Astrocyte (in vitro differentiated cells and primary cell): ENCODE data around the gene THBS1. TPM values are rescaled to one million over a fixed set of nuclear protein-coding genes. Genes with fewer than 3 reads are reported as not detected.

Experiments
- DNase-seq: peaks from one replicate; pipeline ENCODE4 v3.0.0-alpha.2; 2010; ENCODE audit warnings: low read depth
- FAIRE-seq: peaks from 2 replicates; lab custom pipeline; 2011; peaks lifted over from hg19 to GRCh38; lab: Jason Lieb, UNC
- H2AFZ ChIP-seq: 2 replicates; pipeline ENCODE4 v1.6.0; 2012; ENCODE audit warnings: low read depth, low read length, inconsistent platforms
- H3K27ac ChIP-seq: 2 replicates; pipeline ENCODE4 v1.5.1; 2011; ENCODE audit warnings: low read depth, low read length, inconsistent platforms
- H3K27me3 ChIP-seq: 2 replicates; pipeline ENCODE4 v1.6.0; 2011; ENCODE audit warnings: low read length, inconsistent platforms; ENCODE audit not compliant: insufficient read depth
- H3K36me3 ChIP-seq: 2 replicates; pipeline ENCODE4 v1.5.1; 2011; ENCODE audit warnings: low read length, inconsistent platforms; ENCODE audit not compliant: insufficient read depth
- H3K4me1 ChIP-seq: 2 replicates; pipeline ENCODE4 v1.5.1; 2011; ENCODE audit warnings: low read length, inconsistent platforms; ENCODE audit not compliant: insufficient read depth
- H3K4me2 ChIP-seq: 2 replicates; pipeline ENCODE4 v1.6.0; 2012; ENCODE audit warnings: low read length, inconsistent platforms
- H3K4me3 ChIP-seq: 2 replicates; pipeline ENCODE4 v1.5.1; 2011; ENCODE audit warnings: low read depth, mild to moderate bottlenecking, low read length, inconsistent platforms; ENCODE audit not compliant: insufficient read depth
- H3K79me2 ChIP-seq: 2 replicates; pipeline ENCODE4 v1.6.0; 2012; ENCODE audit warnings: mild to moderate bottlenecking, low read length, inconsistent platforms; ENCODE audit not compliant: insufficient read depth
- H3K9ac ChIP-seq: 2 replicates; pipeline ENCODE4 v1.6.0; 2012; ENCODE audit warnings: mild to moderate bottlenecking, low read length, inconsistent platforms
- H3K9me3 ChIP-seq: 2 replicates; pipeline ENCODE4 v1.5.1; 2012; ENCODE audit warnings: low read depth, mild to moderate bottlenecking, low read length, inconsistent platforms; ENCODE audit not compliant: insufficient read depth
- H4K20me1 ChIP-seq: 2 replicates; pipeline ENCODE4 v1.6.0; 2012; ENCODE audit warnings: low read length, inconsistent platforms; ENCODE audit not compliant: insufficient read depth
- H3K27ac Mint-ChIP-seq: one replicate; pipeline ENCODE4 v1.8.0; 2021; ENCODE audit warnings: mild to moderate bottlenecking, mixed read lengths; ENCODE audit not compliant: unreplicated experiment
- H3K27me3 Mint-ChIP-seq: one replicate; pipeline ENCODE4 v1.8.0; 2021; ENCODE audit warnings: low read depth, mixed read lengths; ENCODE audit not compliant: unreplicated experiment
- H3K36me3 Mint-ChIP-seq: one replicate; pipeline ENCODE4 v1.8.0; 2021; ENCODE audit warnings: low read depth, mixed read lengths; ENCODE audit not compliant: unreplicated experiment
- H3K4me1 Mint-ChIP-seq: one replicate; pipeline ENCODE4 v1.8.0; 2021; ENCODE audit warnings: low read depth, mixed read lengths; ENCODE audit not compliant: unreplicated experiment
- H3K4me3 Mint-ChIP-seq: one replicate; pipeline ENCODE4 v1.8.0; 2021; ENCODE audit warnings: mild to moderate bottlenecking, moderate library complexity, mixed read lengths; ENCODE audit not compliant: unreplicated experiment
- H3K9me3 Mint-ChIP-seq: one replicate; pipeline ENCODE4 v1.8.0; 2021; ENCODE audit warnings: mild to moderate bottlenecking, mixed read lengths; ENCODE audit not compliant: unreplicated experiment
- EZH2 ChIP-seq: IDR thresholded peaks from 2 replicates; pipeline ENCODE4 v1.6.1; 2012; ENCODE audit warnings: mild to moderate bottlenecking, low read length, inconsistent platforms; ENCODE audit not compliant: insufficient read depth
- total RNA-seq: library from RNA; stranded (reverse); gene quantifications from 2 replicates; pipeline ENCODE4 v1.2.1, GENCODE V29; 2021
- TF ChIP-seq, protein P1 (sequence below): IDR thresholded peaks from 2 replicates; pipeline ENCODE4 v1.5.1; 2011; ENCODE audit warnings: low read depth, mild to moderate bottlenecking, inconsistent platforms, low read length, moderate library complexity; ENCODE audit not compliant: insufficient read depth

The THBS1 gene
- total RNA-seq, 1 donor from 2014 or later, result 720 TPM

DNA sequence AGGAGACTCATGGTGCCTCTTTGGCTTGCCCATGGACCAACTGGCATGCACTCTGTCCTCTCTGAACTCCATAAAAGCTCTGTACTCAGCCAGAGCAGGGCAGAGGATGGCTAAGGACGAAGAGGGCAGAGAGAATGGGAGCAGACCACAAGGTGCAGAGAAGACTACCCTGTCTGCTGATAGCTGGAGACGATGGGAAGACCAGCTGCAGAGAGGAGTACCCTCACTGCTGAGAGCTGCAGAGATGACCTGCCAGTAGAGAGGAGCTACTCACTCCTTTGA lies 65.0 kb downstream of the THBS1 start:
- H3K36me3 ChIP-seq, result no peaks in the 10 kb centered on the region
- H3K9ac ChIP-seq, result no peak overlapping the region
- Mint-ChIP-seq H3K27me3 (no peaks in the 10 kb centered on the region), H3K9me3 (peaks cover 5% of the 10 kb centered on the region), H3K36me3 (no peaks in the 10 kb centered on the region), H3K4me1 (peaks cover 12% of the 10 kb centered on the region), H3K27ac (no peak overlapping the region), H3K4me3 (no peak overlapping the region)
- TF ChIP-seq, protein P1, sequence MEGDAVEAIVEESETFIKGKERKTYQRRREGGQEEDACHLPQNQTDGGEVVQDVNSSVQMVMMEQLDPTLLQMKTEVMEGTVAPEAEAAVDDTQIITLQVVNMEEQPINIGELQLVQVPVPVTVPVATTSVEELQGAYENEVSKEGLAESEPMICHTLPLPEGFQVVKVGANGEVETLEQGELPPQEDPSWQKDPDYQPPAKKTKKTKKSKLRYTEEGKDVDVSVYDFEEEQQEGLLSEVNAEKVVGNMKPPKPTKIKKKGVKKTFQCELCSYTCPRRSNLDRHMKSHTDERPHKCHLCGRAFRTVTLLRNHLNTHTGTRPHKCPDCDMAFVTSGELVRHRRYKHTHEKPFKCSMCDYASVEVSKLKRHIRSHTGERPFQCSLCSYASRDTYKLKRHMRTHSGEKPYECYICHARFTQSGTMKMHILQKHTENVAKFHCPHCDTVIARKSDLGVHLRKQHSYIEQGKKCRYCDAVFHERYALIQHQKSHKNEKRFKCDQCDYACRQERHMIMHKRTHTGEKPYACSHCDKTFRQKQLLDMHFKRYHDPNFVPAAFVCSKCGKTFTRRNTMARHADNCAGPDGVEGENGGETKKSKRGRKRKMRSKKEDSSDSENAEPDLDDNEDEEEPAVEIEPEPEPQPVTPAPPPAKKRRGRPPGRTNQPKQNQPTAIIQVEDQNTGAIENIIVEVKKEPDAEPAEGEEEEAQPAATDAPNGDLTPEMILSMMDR, result no peak
- TF ChIP-seq EZH2, result no peak
- no peak overlapping the region for H3K27ac ChIP-seq
- peaks cover 17% of the 10 kb centered on the region for H3K4me1 ChIP-seq
- H4K20me1 ChIP-seq, result no peaks in the 10 kb centered on the region
- no peaks in the 10 kb centered on the region for H3K9me3 ChIP-seq
- no peak for FAIRE-seq
- DNase-seq, result no peak
- no peak overlapping the region for H2AFZ ChIP-seq
- no peaks in the 10 kb centered on the region for H3K79me2 ChIP-seq
- no peak overlapping the region for H3K4me2 ChIP-seq
- no peaks in the 10 kb centered on the region for H3K27me3 ChIP-seq
- H3K4me3 ChIP-seq, result no peak overlapping the region

DNA sequence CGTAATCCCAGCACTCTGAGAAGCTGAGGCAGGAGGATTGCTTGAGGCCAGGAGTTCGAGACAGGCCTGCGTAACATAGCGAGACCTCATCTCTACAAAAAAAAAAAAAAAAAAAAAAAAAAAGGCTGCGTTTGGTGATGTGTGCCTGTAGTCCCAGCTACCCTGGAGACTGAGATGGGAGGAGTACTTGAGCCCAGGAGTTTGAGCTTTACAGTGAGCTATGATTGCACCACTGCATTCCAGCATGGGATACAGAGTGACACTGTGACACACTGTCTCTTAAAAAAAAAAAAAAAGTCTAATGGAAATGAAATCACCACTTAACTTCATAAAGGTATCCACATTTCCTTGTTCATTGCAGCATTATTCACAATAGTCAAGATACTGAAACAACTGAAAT lies 65.5 kb downstream of the THBS1 start:
- Mint-ChIP-seq H3K4me1 (peaks cover 8% of the 10 kb centered on the region), H3K9me3 (peaks cover 5% of the 10 kb centered on the region), H3K4me3 (no peak overlapping the region), H3K27ac (no peak overlapping the region), H3K36me3 (no peaks in the 10 kb centered on the region), H3K27me3 (no peaks in the 10 kb centered on the region)
- TF ChIP-seq, protein P1, result no peak
- TF ChIP-seq EZH2, result no peak
- Histone ChIP-seq H3K27me3 (no peaks in the 10 kb centered on the region), H3K79me2 (no peaks in the 10 kb centered on the region), H4K20me1 (no peaks in the 10 kb centered on the region), H3K4me3 (no peak overlapping the region), H2AFZ (no peak overlapping the region), H3K36me3 (no peaks in the 10 kb centered on the region), H3K4me2 (no peak overlapping the region), H3K27ac (no peak overlapping the region), H3K4me1 (peaks cover 14% of the 10 kb centered on the region), H3K9me3 (no peaks in the 10 kb centered on the region), H3K9ac (no peak overlapping the region)
- no peak for DNase-seq
- no peak for FAIRE-seq

Other genes with a start within 250 kb of the THBS1 start
- 0.77 and 0.84 TPM in 2 replicates for gene FSIP1, start 201.8 kb downstream of the THBS1 start, total RNA-seq